Measurements from ENCODE around the gene ADCY1.

ADCY1 gene

DNA sequence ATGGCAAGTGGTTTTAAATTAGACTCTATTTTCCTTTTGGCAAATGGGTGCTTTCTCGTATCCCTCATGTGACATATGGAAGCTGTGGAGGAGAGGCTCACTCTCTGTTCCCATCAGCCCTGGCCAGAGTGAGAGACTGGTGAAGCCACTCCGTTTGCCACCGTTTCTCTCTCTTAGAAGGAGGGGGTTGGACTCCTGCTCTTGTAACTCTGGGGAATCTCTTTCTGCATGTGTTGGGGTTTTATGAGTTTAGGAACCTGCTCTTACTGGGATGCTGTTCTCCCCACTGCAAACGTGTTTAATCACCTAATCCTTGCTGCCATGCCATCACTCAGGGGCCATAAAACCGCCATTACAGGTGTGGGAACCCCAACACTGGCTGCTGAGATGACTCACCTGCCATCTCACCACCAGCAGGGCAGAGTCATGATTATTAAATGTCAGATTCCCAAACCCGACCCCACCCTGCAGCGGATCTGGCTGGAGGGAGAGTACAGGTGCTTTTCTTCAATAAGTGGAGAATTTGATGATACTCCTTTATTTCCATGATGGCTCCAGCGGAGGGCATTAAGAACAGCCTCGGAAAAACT lies 103.2 kb downstream of the ADCY1 start:
- DNase-seq (ENCODE audit: low spot score): no peak

DNA sequence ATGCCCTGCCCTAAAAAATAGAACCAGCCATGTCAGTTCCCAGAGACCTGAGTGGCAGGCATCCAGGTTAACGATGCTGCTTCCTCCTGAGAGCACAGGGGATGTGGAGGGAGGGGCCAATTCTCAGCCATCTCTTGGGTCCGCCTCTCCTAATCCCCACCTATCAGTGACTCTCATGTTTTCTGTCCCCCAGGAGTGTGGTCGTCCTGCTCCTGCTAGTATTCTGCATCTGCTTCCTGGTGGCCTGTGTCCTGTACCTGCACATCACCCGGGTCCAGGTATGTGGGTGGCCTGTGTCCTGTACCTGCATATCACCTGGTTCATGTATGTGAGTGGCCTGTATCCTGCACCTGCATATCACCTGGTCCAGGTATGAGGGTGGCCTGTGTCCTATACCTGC lies 105.3 kb downstream of the ADCY1 start:
- DNase-seq (ENCODE audit: low spot score): no peak

GRCh38 chr7:45680776-45681175 lies 106.6 kb downstream of the ADCY1 start:
- no peak for DNase-seq (ENCODE audit: low spot score)

- no peak for DNase-seq (ENCODE audit: low spot score)
Measured at GRCh38 chr7:45681596-45682357, 107.6 kb downstream of the ADCY1 start.

- DNase-seq (ENCODE audit: low spot score): no peak
Measured at GRCh38 chr7:45682358-45682735, 108.2 kb downstream of the ADCY1 start.

DNA sequence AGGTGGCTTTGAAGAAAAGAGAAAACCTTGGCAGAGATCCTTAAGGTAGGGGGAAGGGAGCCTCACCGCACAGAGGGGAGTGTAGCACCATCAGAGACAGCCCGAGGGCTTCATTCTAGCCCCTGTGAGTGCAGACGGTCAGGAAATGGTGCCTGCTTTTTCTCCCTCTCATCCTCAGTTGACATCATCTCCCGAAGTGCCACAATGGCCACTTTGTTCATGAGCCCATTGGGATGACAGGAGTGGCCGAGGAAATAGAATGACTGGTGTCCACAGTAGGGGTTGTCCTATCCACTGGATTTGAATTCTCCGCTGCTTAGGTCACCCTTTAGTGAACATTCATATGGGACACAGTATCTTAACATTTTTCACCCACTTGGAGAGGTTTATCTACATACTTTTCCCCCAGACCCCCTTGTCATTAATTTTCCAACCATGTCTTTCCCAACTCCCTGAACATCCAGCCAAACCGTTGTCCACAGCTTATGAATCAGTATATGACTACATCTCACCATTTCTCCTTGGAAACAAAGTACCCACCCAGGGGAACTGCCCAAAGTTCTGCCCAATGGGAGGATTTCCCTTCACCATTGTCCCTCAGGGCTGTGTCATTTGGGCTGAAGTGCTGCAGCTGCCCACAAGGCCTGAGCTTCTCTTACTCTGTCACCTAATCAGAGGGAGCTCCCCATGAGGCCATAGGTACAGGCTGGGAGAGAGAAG lies 108.8 kb downstream of the ADCY1 start:
- no peak for DNase-seq (ENCODE audit: low spot score)

DNA sequence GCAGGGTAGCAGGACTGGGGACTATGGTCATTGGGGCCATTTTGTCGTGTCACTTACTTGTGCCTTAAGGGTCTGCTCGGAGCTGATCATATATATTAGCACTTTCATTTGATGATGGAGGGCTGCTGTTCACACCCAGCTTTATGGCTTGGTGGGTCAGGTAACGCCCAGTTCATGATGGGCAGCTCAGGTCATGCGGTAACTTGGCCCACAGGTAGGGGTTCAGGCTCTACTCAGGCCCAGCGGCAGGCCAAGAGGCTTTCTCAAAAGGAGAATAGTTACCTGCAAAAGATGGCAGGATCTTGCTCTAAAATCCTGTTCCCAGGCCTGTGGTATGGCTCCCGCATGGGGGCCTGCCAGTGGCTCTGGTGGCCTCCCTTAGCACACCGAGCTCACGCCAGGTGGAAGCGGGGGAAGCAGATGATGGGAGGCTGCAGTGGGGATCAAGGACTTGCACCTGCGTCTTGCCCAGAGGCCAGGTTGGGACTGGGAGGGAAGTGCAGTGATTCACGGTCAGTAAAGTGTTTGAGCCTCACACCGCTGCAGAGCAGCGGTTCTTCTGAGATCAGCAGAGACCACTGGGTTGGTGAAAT lies 109.5 kb downstream of the ADCY1 start:
- DNase-seq (ENCODE audit: low spot score): no peak

- DNase-seq (ENCODE audit: low spot score): no peak
Measured at GRCh38 chr7:45684910-45685618, 110.9 kb downstream of the ADCY1 start.

GRCh38 chr7:45685619-45686240 lies 111.6 kb downstream of the ADCY1 start:
- DNase-seq (ENCODE audit: low spot score): no peak

- DNase-seq (ENCODE audit: low spot score): no peak
Measured at GRCh38 chr7:45686441-45687184, 112.4 kb downstream of the ADCY1 start.

DNA sequence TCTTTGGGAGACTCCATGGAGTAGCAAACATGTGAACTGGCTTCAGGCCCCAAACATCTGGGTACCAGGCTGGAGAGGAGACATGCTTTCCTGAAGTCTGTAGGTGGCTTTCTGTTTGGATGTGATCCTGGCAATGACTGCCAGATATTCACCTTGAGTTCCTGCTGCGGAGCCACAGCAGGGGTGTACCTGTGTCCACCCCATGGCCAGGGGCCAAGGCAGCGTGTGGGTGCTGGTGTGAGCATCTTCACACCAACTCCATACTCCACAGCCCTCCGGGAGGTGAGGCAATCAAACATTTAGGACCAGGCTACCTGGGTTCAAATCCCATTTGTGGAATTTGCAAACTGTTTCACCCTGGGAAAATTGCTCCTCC lies 113.0 kb downstream of the ADCY1 start:
- DNase-seq (ENCODE audit: low spot score): no peak

DNA sequence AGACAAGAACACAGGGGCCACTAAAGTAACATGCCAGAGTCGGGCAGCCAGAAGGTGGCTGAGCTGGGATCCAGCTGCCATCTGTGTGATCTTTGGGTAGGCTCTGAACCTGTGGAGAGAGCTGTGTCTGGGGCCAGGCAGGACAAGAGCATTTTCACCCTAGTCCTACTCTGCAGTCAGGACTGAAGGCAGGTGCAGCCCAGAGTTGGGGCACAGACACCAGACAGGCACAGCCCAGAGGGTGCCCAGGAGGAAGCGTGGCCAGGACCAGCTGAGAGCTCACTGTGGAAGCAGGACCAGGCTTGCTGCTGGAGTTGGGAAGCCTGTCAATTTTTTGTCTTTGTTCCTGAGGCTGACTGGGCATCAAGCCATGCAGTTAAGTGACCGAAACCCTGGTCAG lies 113.6 kb downstream of the ADCY1 start:
- DNase-seq (ENCODE audit: low spot score): no peak

- DNase-seq (ENCODE audit: low spot score): no peak
Measured at GRCh38 chr7:45688382-45688781, 114.2 kb downstream of the ADCY1 start.

DNA sequence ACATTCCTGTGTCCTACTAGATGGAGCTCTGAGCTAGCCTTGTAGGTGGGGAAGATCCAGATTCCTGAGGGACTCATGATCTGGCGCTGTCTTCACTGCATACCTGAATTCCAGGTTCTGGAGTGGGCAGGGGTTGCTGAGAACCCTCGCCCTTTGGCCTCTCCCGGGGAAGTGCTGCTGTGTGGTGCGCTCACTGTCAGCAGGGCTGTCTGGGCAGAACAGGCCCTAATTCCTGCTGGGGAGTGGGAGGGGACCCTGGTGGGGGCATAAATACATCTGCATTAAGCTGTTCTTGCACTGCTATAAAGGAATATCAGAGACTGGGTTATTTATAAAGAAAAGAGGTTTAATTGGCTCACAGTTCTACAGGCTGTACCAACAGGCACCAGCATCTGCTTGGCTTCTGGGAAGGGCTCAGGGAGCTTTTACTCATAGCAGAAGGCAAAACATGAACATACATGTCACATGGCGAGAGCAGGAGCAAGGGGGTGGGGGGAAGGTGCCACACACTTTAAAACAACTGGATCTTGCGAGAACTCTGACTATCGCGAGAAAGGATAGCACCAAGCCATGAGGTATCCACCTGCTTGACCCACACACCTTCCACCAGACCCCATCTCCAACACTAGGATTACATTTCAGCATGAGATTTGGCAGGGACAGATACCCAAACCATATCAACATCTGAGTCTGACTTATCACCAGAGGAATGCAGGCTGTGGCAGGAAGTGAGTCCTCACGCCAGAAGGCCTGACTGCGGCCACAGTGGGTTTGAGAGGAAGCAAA lies 115.0 kb downstream of the ADCY1 start:
- no peak for DNase-seq (ENCODE audit: low spot score)

GRCh38 chr7:45689797-45690761 lies 115.9 kb downstream of the ADCY1 start:
- DNase-seq (ENCODE audit: low spot score): no peak

GRCh38 chr7:45690762-45691150 lies 116.6 kb downstream of the ADCY1 start:
- DNase-seq (ENCODE audit: low spot score): no peak

DNA sequence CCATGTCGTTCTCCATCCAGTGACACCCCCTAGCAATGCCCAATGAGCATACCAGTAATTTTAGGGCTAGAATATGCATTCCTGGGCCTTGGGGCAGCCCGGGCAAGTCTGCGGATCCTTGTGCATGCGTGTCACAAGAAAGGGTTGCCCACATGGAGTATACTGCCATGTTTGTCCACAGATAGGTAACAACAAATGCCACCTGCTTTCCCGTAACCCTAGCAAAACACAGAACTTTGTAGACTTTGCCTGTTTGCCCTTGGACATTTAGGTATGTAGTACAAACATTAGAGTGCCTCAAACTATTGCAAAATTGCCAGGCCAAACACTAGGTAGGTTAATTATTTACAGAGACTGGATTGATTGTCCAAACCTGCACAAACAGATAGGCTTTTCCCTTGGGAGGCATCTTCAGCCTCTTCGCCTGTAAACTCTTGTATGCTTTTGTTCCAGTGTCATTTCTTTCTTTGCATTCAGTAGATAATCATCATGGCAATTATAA lies 117.0 kb downstream of the ADCY1 start:
- DNase-seq (ENCODE audit: low spot score): no peak

DNA sequence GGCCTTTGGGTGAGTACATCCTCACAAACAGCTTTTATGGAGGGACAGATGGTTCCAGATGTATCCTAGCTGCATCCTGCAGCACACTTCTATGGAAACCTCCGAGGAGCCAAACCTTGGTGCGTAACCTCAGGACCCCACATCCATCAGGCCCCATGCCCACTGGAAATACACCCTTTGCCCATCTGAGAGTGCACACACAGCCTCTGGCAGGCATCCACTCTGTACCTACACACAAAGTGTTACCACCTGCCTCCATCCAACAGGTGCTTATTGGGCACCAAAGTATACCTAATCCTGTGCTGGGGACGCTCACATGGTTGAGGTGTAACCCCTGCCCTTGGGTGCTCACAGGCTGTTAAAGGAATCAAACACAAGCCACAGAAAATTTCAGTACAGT lies 117.9 kb downstream of the ADCY1 start:
- no peak for DNase-seq (ENCODE audit: low spot score)

Measured in hematopoietic multipotent progenitor cell treated with erythropoietin and hydrocortisone succinate and interleukin-3 and kit ligand, for 15 days (in vitro differentiated cells).